SK-N-MC (cell line): ENCODE data around the gene COL15A1.

Source experiments
- EZH2 ChIP-seq: fragments of 200-600 bp; sonication (generic); IDR thresholded peaks from one replicate; pipeline ENCODE4 v1.6.1; 2017; ENCODE audit warnings: antibody characterized with exemption
- POLR2AphosphoS5 ChIP-seq: IDR thresholded peaks from 2 replicates; pipeline ENCODE4 v1.6.1; 2012; ENCODE audit warnings: mild to moderate bottlenecking, low read depth, low read length, borderline replicate concordance

DNA sequence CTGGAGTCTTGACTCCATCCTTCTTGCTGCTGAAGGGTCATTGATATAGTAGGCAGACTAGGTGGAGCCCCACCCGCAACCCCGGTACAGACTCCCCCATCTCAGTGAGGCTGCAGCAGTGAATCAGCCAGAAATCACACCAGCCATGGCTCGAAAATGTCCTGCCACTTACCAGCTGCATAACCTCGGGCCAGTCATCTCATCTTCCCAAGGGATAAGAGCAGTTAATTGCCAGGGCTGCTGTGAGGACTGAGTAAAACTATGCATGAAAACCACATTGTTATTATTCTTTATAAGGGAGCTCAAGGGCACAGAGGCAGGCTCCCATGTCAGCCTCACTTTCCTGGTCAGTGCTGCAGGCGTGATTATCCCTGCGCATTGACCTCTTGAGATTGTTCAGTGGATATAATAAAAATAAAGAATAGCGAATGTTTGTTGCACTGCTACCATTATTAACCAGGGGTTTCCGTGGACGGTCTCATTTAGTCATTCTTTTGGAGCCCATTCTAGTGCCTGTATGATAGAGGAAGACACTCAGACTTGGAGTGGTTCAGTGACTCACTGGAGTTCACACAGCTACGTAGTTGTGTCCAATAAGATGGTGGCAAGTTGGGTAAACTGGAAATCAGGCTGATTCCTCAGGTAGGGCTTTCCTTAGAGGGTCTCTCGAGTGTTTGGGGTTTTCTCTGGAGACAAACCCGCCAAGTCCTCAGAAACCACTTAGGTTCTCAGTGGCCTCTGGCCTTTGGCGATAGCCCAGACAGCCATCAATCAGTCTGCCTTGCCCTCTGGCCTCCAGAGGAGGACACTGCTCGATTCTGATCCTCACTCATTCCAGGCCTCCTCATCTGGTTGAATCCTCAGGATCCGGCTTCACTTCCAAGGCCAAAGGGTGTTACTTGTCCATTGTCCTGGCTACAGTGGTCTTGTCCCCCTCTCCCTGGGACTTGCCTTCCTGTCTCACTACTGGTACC, 39.9 kb downstream of the COL15A1 start:
- TF ChIP-seq EZH2, result no peak
- TF ChIP-seq POLR2AphosphoS5, result no peak
